NCI-H526 (cell line): ENCODE data around the gene PHC2.

Experiments
- DNase-seq, 2 experiments: peaks; one replicate each; lab custom pipeline; 2025; lab: John Stamatoyannopoulos, UW

PHC2 gene

DNA sequence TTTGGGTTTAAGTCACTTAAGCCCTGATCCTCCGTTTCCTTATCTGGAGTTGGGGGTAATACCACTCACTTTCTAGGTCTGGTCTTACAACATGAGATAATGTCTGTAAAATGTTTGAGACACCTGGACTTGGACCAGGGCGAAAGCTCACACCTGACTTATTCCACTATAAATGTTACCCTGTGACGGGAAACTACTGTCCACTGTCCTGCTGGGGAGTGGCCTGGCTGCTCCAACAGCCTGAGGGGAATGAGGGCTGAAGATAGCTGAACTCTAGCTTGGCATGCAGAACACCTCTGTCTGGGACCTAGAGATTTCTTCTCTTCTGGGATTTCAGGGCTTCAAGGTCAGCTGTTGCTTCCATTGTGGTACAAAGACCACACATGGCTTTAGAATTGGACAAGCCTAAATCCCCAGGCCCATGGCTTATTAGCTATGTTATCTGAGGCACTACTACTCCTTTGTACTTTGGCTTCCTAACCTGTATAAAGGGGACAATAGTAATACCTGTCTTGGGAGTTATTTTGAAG, 100.5 kb downstream of the PHC2 start:
- no peak for DNase-seq

GRCh38 chr1:33329600-33330305, 101.1 kb downstream of the PHC2 start:
- no peak for DNase-seq

DNA sequence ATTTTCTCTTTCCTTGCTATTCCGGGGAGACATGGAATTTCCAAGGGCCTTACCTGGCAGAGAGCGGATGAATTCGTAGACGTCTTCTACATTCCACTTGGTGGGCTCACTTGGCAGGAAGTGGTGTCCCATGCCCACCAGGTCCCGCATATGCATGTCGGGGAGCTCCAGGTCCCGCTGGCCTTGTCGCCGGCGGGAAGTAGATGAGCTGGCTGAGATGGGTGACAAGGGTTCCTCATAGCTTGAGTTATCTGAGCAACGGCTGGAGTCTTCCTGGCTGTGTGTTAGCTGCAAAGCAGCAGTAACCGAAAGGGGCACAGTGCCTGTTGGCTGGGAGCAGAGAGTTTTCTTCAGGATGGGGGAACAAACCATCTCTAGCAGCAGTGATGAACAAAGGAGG, 102.1 kb downstream of the PHC2 start:
- no peak for DNase-seq

- DNase-seq, result no peak
Observed at GRCh38 chr1:33327587-33328325, 103.1 kb downstream of the PHC2 start.

- DNase-seq, result no peak
Observed at GRCh38 chr1:33326785-33327184, 104.1 kb downstream of the PHC2 start.

- DNase-seq, result no peak
Observed at GRCh38 chr1:33324677-33325575, 106.0 kb downstream of the PHC2 start.

- peak in 1 of 2 experiments; percentile 23 for DNase-seq
Observed at GRCh38 chr1:33323663-33324477, 107.0 kb downstream of the PHC2 start.

DNA sequence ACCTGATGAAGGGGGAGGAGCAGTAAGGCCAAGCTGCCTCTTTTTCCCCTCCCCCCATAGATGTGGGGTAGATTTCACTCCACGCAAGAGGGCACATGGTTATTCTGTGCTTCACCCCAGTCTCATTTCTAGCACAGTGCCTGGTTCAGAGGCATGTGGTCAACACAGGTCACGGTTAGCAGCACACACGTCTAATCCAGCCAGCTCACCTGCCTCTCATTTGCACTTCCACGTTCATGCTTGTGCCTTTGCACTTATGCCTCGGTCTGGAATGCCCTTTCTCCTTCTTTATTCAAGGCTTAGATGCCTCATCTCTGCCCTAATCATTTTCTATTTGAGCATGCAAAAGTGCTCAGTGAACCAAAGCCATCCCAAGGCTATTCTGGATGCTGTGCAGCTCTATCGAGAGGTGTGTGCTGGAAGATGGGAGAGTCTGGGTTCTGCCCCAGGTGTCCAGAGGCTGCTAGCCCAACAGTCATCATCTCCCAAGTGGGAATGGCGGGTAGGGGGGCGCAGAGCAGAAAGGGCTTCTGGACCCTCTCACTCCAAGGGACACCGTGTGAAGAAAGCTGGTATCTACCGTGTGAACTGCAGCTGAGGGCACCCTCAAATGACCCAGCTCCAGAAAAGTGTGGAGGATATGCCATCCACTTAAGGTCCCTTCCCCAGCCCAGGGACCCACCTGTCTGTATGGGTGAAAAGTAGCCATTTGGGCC, 107.9 kb downstream of the PHC2 start:
- peak; percentile 95 to 96 for DNase-seq

DNA sequence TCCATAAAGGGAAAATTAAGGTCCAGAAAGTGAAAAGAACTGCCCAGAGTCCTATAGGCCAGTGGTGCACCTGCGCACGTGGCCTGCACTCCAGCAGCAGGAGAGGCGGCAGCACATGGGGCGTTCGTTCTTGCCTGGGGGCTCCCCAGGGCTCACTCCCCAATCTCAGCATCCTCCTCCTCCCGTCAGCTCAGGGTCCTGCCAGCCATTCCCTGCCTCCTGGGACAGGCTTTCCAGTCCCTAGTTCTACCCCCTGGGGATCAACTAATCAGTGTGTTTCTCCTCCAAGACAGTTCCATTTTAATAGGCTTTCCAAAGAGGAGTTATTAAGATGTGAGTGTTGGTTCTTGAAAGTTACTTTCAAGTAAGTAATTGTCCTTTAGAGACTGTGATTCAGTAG, 108.8 kb downstream of the PHC2 start:
- no peak for DNase-seq

DNA sequence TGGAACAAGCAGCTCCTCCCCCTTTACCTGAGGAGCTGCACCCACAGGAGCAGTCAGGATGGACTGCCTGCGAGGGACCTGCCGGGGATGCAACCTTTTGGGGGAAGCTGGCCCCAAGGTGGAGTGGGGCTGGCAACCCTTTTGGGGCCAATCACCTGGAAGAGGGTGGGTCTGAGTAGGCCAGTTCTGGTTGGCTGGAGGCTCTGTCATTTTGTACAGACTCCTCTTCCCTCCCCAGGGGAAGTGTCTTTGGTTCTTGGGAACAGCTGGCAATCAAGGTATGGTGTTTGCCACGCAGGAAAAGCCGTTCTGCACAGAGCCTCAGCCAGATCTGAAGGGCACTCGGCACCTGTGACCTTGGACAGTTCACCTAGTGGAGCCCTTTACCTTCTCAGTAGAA, 109.7 kb downstream of the PHC2 start:
- DNase-seq, result no peak

- no peak for DNase-seq
Observed at GRCh38 chr1:33320619-33321165, 110.2 kb downstream of the PHC2 start, which contains the start of gene A3GALT2. TSS of gene A3GALT2 (minus strand) at chr1:33321098. CDS start at chr1:33321098, 0 bp downstream.

DNA sequence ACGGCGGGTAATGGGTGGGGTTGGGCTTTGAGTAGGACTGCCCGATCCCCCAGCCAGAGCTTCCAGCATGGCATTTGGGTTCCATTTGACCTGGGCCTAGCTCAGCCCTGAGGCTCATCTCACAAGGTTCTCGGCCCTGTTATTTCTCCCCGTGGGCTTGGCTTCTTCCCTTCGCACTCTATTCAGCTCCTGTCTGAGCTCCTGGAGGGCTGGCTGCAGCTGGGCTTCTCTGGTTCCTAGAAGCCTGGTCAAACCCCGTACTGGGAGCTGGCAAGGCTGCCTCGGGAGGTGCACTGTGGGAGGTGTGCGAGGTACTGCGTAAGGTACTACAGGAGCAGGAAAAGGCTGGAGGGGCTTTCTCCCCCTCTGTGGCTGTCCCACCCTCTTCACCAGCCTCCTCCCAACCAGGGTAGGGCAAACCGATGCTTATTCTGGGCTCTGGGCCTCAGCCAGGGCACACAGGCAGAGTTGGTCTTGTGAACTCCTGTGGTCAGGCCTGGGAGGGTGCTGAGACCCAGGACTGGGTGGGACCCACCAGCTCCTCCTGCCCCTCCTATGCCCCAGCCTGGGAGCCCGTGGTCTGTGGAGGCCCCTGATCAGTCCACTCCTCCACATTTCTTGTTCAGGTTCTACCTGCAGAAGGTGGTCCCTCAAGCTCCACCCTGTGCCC, 110.8 kb downstream of the PHC2 start:
- no peak for DNase-seq

DNA sequence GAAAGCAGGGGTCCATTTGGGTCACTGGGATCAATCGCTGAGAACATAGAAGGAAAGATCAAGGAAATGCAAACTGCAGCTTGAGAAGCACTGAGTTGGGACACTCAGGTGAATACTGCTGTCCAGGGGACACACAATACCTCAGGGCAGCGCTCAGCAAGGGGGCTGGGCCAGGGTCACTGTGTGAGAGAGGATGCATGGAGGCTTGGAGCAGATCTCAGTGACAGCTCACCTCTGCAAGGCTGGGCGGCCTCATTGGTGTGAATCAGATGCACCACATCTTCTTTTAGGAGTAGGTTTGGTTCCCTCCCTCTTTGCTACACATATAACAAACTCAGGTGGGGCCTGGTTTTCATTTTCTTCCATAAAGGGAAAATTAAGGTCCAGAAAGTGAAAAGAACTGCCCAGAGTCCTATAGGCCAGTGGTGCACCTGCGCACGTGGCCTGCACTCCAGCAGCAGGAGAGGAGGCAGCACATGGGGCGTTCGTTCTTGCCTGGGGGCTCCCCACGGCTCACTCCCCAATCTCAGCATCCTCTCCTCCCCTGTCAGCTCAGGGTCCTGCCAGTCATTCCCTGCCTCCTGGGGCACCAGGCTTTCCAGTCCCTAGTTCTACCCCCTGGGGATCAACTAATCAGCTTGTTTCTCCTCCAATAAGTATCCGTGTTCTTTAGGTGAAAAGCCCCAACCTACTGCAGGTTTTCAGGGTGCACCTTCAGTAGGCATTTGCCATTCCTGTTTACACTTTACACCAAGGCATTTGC, 111.5 kb downstream of the PHC2 start:
- no peak for DNase-seq

DNA sequence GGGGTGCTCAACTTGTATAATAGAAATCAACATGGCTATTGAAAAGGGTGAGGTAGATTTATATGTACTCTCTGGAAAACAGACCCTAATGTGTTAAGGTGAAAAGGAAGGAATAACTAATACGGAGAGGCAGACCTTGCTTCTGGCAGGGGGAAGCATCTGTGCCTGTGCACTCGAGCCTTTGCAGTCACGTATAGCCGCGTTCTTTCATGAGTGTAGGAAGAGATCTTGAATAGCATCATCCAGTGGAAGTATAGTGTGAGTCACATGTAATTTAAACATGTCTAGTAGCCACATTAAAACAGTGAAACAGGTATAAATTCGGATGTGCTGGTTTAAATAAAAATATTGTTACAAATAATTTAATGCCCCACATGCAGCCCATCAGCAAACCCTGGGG, 112.9 kb downstream of the PHC2 start:
- no peak for DNase-seq

DNA sequence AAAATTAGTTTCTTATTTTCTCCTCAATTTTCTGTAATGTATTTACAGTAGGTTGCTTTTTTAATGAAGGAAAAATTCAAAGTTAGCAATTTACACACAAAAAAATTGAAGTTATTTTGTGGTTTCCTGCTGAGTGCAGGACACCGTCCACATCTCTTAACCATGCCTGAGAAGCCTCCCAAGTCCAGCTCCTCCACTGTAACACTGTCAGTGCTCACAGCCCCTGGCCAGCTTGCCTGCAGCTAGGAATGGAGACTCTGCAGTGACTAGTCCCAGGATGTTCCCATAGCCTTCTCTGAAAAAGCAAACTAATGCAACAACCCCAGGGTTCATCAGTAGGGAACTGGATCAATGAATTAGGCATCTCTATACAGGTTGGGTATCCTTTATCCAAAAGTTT, 113.5 kb downstream of the PHC2 start:
- DNase-seq, result no peak

DNA sequence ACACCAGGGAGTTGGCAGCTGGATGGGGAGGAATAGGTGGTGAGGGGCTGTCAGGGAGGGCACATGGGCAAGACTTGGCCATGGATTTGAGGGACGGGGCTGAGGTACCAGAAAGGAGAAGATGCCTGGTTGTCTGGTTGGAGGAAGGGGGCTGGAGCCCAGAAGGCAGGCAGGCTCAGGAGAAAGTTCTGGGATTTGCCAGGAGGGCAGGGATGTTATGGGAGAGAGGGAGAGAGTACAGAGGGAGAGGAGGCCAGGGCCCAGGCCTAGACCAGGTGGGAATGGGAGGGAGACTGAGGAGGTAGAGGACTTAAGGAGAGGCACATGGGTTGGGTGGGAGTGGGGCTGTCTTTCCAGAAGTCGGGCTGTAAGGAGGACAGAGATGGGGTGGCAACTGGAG, 114.3 kb downstream of the PHC2 start:
- DNase-seq, result no peak

DNA sequence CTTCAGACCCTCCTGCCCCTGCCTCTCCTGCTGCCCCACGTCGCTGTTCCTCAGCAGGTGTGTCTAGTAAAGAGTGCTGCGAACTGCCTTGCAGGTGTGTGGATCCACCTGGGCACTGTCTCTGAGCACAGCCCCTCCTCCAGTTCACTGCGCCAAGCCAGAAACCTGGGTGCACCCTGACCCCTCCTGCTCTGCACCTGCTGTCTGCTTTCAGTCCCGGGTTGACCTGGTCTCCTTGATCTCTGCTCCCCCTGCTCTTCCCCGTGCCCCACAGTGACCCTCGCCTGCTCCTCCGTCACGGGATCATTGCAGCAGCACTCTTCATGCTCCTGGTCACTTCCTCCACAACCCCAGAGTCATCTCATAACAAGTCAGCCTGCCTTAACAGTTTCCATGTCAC, 116.5 kb downstream of the PHC2 start:
- DNase-seq, result peak; percentile 95

- no peak for DNase-seq
Observed at GRCh38 chr1:33312413-33312749, 118.5 kb downstream of the PHC2 start.

- no peak for DNase-seq
Observed at GRCh38 chr1:33311706-33312412, 119.0 kb downstream of the PHC2 start.
